HG02763 (cell line): ENCODE measurements around the gene TNFSF15.

ENCODE experiments used
- ATAC-seq: cut with Tn5 transposase; IDR thresholded peaks from one replicate; pipeline ENCODE4 v1.9.1; 2021; ENCODE audit warnings: mild to moderate bottlenecking, moderate library complexity; ENCODE audit not compliant: unreplicated experiment

Gene TNFSF15

DNA sequence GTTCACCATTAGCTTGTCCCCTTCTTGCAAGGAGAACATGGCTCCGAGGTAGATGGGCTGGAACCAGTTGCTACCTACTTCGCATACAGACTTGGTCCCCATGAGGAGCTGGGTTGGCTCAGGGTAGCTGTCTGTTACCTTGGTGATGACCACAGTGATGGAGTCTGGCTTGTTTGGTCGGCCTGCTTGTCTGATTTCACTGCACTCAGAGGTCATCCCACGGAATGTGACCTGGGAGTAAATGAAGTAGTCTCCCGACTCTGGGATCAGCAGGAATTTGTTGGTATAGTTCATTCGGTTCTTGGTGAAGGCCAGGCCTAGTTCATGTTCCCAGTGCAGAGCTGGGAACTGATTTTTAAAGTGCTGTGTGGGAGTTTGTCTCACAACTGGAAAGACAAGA lies 15.3 kb downstream of the TNFSF15 start:
- ATAC-seq = no peak

DNA sequence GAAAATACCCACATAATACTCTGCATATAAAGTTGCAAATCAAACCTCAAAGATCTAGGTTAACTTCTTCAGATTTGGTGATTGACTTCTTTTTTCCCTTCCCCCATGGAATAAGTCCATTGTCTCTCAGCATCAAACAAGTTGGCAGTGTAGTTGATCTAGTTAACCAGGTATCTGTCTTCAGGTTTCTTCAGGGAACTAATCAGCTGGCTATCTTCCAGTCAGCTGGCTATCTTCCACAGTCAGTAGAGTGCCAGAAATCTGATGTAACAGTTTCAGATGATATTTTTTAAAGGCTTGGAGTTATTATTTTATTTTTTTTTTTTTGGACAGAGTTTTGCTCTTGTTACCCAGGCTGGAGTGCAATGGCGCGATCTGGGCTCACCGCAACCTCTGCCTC lies 16.8 kb downstream of the TNFSF15 start:
- no peak for ATAC-seq

DNA sequence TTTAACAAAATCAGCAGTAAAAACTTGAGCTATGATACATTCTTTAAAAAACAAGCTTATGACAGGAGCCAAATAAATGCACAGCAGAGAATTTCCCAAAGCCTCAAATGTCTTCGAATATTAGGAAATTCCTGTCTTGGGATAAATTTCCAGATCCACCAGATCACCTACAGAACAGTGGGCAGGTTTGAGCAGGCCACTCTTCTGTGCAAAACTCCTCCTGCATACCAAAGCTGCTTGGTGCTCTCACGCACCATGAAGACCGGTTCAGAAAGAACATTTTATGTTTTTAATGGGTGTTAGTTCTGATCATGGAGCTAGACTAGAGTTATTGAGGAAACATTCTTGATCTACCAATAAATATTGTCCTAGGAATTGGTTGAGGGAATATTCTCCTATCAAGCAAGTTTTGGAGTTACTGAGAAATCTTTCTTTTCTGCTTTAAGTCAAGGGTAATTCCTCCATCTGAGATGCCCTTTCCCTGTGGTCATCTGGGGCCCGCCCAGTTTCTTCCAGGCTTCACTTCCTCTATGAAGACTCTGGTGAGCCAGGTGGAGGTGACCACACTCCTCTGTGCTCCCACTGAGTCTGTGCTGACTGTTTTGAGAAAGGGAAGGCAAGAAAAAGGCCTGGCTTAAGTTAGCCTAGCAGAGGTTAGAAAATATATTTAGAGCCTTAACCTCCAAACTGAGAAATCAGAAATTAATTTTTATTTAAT lies 17.9 kb downstream of the TNFSF15 start:
- no peak for ATAC-seq

DNA sequence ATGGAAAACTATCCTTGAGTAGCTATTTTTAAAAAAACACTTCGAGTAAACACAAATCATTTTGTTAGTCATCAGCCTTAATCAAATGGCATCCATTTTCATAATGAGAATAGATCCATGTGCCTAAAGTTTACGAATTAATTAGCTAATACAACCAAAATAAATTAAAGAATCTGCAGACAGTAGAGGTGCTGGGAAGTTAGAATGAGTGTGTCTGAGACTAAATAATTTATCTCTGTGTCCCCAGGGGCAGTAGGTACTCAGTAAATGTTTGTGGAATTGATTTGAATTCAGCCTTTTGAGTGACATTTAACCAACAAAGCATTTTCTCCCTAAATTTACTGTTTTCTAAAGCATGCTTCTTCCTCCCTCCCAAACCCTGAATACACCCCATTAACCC lies 18.6 kb downstream of the TNFSF15 start:
- no peak for ATAC-seq

DNA sequence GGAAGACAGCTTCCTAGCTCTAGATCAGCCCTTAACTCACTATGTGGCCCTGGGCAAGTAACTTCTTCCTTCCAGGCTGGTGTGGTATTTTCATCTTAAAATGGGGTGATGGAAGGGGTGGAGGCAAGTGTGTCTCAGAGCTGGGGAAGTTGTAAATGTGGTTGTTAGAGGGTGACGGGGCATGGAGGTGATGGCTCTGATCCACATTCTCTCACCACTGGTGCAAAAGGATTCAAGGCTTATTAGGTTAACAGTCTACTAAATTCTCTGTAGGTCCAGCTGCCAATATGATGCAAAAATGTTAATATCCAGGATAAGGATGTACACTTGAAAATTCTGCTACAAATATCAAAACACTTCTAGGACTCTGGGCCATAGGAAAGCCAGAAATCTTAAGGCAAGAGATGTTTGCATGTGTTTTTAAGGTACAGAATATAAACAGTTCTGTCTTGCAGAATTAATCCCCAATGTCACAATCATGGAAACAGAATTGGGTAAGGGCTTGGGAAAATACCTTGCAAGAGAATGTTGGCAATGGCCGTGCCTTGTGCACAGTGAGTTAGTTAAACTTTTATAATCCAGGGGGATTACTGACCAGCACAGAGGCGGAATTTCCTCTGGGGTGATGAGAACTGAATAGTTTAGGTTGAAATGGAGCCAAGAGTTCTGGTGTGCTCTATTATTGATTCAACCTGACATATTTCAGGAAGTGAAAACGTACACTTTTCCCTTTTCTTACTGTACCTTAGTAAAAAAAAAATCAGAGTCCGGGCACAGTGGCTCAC lies 19.8 kb downstream of the TNFSF15 start:
- no peak for ATAC-seq

DNA sequence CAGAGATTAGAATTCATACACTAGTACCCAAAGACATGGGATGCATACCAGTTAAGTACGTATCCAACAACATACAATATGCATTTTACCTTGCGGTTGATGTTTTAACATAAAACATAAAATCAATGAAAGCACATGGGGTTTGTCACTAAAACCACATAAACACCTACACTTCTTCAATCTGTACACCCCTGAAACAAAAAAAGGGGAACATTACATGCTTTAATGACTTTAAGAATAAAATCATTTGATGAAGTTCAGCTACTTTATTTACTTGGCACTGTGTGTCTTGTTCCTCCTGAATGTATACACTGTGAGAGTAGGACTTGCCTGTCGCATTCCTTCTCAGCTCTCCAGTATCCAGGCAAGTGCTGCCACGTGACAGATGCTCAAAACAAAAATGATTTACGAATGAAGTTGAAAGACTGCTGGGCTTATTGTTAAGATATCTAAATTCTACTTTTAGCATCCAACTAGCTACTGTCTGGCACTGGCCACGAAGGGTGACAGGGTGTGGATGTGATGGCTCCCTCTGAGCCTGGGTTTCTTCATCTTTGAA lies 21.0 kb downstream of the TNFSF15 start:
- no peak for ATAC-seq

DNA sequence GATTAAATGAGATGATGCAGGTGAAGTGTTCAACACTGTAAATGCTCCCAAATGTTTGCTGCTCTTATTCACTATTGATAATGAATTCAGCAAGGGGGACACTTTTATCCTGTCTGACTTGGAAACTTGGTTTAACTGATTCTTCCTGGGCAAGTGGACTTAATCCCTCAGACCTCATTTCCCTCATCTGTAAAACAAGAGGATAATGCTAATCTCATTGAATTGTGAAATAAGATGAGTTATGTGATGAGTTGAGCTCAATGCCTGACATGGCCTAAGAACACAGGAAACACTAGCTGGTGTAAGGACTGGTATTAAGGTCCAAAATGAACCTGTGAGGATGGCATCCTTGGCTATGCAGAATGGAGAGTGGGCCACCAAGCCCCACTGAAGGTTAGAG lies 23.3 kb downstream of the TNFSF15 start:
- ATAC-seq = no peak

DNA sequence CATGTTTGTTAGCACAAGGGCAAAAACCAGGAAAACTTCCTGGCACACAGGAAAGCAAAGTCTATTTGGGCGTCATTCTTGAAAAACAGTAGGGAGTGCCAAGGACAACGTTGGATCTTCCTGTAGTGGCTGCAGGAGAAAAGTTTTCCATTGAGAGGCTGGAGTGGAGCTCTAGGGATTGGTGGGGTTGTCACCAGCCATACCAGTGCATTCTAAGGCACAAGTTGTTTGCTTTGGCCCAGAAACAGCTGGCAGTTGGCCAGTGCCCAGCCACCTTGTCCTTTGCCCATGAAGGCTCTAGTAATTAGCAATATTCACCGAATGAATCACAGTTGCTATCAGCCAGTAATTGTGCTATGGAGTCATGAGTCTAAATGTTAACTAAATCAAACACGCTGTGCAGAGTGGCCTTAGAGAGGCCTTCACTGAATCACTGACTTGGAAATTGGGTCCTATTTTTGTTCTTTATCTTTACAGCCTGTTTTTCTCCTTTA lies 26.4 kb downstream of the TNFSF15 start:
- ATAC-seq = no peak

DNA sequence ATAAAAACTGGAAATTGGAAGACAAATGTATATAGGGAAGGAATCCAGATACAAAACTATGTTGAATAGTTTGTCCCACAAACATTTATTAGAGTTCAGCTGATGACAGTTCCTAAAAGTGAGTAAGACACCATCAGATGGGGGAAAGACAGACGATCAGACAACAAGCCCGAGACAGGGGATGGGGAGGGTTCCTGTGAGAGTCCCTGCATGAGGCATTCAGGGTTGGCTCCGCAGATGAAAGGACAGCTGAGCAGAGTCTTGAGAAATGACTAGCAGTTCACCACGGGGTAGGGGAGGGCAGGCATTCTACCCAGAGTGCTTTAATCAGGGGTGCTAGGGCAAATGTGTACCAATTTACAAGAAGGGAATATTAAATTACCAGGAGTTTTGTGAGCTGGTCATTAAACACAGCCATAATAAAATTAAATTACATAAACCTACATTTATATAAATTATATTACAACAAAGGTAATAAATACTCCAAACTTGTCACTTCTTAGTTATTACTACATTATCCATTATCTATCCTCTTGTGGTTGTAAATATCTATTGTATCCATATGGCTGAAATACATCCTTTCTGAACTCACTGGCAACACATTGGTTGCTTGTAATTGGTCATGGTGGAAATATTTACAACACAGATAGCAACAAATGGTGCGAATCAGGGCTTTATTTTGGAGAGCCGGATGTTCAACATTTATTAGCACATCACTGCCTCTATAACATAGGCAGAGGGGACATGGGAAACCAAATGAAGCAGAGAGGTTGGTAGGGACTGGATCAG lies 27.8 kb downstream of the TNFSF15 start:
- no peak for ATAC-seq

DNA sequence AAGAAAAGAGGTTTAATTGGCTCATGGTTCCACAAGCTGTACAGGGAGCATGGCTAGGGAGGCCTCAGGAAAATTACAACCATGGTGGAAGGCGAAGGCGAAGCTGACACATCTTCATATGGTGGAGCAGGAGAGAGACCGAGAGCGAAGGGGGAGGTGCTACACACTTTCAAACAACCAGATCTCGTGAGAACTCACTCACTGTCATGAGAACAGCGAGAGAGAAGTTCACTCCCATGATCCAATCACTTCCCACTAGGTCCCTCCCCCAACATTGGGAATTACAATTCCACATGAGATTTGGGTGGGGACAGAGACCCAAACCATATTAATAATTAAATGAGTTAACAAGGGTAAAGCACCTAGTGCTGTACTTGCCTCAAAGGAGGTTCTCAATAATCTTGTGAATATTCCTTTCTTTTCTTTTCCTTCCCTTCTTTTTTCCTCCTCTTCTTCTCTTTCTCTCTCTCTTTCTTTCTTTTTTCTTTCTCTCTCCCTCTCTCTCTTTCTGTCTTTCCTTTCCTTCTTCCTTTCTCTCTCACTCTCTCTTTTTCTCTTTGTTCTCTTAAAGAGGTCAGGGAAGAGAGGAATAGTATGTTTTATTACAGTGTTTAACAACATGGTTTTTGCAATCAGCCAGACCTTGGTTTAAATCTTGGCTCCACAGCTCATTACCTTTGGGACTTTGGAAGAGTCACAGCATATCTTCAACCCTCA lies 29.0 kb downstream of the TNFSF15 start:
- no peak for ATAC-seq

DNA sequence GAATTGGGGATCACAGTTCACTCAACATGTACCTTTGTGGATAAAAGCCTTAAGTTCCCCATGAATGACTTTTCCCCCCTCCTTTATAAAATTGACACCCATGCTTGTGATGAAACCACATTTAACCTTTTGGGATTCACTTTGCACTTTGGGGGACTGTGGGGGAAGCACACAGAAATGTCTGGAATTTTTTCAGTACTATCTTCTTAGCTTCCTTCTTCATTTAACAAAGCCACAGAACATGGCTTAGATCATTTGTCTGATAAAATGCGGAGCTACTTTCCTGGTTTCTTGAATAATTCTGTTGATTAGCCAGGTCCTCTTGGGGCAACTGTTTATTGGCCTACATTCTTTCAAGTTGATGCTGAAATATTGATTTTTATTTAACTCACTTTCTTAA lies 29.9 kb downstream of the TNFSF15 start:
- ATAC-seq = no peak

DNA sequence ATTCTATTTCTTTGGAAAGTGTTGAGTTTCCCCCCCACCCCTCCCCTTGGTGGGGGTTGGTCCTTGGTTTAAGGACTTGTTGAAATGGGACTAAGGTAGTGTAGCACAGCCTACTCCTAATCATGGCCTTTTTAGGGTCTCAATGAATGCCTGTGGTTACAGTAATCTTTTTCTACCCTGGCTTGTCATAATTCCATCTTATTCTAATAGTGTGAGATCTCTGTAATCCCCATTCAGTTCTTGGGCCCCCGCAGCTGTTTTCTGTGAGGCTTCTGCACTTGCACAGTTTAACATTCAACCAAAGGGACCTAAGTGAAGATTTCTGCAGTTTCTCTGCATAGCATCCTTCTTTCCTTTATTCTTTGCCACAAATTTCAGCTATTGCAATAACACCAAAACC lies 30.7 kb downstream of the TNFSF15 start:
- ATAC-seq = no peak

DNA sequence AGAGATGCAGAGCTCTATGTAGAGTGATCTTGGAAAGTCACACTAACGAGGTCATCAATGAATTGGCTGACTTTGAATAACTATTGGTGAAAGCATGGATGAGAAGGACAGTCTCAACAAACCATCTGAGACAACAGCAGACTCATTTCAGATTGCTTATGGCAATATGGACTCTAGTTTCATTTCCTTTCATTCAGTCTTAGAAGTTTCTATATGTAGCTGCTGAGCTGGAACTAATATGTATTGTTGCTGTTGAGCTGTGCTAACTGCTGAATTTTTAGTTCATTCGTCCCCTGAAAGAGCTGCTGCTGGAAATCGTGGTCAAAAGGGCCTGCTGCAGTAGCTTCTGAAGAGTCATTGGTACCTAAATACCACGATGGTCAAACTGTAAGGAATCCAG lies 31.3 kb downstream of the TNFSF15 start:
- ATAC-seq = no peak

DNA sequence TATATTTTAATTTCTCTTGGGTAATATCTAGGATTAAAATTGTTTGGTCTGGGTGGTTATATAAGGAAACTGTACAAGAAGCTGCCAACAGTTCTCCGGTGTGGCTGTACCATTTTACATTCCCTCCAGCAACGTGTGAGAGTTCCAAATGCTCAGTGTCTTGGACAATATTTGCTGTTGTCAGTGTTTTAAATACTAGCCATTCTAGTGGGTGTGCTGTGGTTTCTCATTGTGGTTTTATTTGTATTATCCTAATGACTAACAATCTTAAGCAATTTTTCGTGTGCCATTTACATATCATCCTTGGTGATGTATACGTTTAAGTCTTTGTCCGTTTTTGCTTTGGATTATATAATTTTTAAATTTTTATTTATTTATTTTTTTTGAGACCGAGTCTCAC lies 34.0 kb downstream of the TNFSF15 start:
- ATAC-seq = no peak

DNA sequence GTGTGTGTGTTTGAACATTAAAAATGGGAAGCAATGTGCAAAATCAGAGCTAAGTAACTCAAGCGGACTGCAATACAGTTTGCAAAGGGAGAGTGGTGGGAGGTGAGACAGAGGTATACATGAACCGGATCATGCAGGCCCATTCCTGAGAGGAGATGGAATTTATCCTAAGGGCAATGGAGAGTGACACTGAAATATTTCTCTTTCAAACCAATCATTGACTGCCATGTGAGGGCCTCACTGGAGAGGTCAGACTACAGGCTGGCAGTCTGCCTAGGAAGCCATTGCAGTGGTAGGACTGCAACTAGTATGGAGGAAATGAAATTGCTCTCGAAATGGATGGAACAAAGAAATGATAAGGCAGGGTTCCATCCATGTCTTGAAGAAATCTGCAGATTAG lies 34.8 kb downstream of the TNFSF15 start:
- no peak for ATAC-seq

DNA sequence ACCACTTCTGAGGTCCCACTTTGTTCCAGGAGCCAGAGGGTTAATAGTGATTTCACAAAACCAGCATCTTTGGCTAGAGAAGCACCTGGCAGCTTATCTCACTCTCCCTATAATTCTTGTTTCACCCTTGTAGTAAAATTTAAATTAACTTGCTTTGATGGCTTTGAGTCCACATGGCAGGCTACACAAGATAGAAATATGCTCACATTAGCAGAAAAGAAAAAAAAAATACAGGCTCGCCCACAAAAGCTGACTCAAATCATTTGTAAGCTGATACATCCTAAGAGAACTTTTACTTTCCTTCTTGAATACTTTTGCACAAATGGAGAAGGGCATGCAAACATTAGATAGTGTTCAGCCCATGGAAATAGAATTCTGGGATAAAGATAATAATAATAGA lies 36.2 kb downstream of the TNFSF15 start:
- no peak for ATAC-seq

DNA sequence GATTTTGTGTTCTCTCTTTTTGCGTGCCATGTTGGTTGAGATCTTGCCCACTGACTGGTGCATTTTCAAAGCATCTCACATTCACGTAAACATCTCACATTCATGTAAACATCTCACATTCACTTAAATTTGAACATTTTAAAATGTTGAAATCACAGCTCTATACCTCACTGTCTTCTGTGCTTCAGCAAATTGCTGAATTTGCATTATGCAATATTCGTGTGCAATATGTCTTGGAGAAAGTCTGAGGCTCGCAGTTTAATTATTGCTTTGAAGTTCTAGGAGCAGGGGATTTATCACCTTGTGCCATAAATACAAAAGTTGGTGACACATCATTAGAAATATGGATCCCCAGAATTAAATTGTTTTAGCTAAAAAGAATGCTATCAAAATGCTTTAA lies 42.6 kb downstream of the TNFSF15 start:
- no peak for ATAC-seq

DNA sequence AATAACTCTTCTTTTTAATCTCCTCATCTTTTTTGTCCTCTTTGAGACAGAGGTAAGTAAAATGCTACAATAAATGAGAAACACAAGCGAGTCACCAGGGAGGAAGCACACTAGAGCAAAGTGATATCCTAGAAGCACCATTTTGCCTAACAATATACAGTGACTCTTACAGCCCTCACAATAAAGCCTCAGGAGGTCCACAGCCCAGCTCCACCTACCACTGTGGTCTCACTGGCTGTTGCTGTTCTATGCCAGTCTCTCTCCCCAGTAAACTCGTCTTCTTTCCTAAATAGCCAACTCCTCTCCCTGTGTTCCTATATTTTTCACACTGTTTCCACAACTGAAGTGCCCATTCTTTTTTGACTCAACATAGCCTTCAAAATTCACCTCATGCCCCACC lies 44.3 kb downstream of the TNFSF15 start:
- ATAC-seq = no peak

DNA sequence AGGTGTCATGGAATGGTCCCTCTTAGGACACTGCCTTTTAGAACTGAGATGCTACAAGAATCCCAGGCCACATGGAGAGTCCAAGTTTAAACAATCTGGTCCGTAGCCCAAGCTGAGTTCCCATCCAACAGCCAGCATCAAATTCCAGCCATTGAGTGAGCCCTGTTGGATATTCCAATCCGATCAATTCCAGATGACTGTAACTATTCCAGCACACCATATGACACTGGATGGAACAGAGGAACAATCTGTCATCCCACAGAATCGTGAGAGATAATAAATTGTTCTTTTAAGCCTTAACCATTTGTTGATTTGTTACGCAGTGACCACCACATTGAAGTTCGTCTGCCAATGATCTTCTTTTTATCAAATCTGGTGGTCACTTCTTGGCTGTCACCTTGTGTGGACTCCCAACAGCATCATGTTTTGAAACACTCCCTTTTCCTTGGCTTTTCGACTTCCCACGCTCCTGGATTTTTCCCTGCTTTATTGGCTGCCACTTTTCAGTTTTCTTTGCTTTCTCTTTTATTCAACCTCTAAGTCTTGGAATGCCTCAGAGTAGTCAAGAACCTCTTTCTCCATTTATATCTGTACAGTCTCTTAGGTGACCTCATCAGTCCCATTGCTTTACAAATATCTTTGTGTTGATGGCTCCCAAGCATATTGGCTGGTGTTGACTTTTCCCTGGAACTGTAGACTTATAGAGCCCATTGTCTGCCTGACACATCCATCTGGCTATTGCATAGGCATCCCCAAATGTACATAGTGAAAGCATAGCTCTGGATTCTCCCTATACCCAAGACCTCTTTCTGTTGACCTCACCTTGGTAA lies 46.1 kb downstream of the TNFSF15 start:
- no peak for ATAC-seq

DNA sequence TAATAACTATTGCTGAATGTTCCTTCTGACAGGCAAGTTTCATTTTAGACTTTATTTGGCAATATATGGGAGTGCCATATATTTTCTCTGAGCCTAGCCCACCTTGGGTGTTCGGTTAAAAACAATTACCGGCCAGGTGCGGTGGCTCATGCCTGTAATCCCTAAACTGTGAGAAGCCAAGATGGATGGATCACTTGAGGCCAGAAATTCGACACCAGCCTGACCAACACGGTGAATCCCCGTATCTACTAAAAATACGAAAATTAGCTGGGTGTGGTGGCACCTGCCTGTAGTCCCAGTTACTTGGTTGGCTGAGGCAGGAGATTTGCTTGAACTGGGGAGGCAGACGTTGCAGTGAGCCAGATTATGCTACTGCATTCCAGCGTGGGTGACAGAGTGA lies 47.9 kb downstream of the TNFSF15 start:
- no peak for ATAC-seq
